WI38 (cell line): ENCODE data around the gene SEL1L3.

Experiments used
- H3K4me3 ChIP-seq: 2 replicates; pipeline ENCODE4 v1.5.1; 2011; ENCODE audit warnings: low read depth, mild to moderate bottlenecking, control low read depth, low read length
- TF ChIP-seq, protein P1 (sequence below): IDR thresholded peaks from 2 replicates; pipeline ENCODE4 v1.5.1; 2012; ENCODE audit warnings: low read depth, mild to moderate bottlenecking, control low read depth, low read length

The SEL1L3 gene

DNA sequence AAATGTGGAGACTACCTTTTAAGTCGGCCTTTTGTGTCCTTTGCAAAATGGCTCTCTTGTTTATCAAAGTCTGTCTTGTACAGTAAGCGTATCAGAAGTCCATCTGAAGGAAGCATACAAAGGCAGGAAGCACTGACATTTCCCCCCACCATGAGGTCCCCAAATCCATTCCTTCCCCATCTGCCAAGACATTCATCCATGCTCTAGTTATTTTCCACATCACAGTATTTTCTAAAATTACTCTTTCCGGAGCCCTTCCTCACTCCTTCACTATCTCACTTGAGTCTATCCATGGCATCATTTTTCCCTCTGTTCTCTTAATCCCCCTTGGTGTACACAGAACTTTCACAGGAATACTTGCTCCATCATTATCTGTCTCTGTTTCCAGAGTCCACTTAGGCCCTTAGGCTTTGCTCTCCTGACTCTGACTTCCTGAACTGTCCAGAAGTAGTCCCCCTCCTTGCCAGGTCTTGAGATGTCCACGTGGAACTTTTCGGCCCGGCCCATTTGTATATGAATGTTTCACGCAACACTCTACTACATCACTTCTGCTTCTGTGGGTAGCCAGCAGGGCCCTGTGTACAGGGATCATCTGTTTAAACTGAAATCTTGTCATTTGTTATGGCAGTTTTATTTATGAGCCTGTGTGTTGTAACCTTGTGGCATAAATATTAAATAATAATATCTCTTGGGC is 2.1 kb downstream of the SEL1L3 start:
- H3K4me3 ChIP-seq = no peak overlapping the region
- TF ChIP-seq, protein P1, sequence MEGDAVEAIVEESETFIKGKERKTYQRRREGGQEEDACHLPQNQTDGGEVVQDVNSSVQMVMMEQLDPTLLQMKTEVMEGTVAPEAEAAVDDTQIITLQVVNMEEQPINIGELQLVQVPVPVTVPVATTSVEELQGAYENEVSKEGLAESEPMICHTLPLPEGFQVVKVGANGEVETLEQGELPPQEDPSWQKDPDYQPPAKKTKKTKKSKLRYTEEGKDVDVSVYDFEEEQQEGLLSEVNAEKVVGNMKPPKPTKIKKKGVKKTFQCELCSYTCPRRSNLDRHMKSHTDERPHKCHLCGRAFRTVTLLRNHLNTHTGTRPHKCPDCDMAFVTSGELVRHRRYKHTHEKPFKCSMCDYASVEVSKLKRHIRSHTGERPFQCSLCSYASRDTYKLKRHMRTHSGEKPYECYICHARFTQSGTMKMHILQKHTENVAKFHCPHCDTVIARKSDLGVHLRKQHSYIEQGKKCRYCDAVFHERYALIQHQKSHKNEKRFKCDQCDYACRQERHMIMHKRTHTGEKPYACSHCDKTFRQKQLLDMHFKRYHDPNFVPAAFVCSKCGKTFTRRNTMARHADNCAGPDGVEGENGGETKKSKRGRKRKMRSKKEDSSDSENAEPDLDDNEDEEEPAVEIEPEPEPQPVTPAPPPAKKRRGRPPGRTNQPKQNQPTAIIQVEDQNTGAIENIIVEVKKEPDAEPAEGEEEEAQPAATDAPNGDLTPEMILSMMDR = no peak

DNA sequence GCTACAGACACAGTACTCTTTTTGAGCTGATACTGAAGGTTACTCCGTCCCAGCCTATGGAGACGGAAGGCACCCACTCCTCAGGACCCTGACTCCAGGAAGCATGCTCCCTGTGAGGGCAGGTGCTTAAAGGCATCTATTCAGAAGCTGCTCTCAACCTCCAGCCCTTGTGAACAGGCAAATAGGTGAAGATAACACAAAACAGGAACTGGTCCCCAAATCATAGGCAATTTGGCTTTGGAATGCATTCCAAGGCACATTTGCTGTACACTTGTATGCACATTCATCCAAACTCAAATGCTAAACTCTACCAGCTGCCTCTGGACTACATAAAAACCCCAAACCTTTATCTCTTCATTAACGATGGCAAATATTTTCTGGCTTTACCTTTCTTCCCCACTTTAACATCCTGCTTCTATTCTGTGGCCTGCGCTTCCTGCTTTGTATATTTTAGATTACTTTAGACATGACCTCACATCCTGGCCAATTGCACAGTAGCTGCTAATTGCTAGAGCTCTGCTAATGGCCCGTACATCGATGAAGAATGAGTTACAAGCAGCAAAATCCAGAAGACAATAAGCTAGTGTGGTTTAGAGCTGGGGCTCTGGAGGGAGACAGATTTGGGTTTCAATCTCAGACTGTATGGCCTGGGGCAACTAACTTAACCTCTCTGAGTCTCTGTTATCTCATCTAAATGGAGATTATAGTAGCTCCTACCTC is 3.2 kb downstream of the SEL1L3 start:
- TF ChIP-seq, protein P1 = no peak
- H3K4me3 ChIP-seq = no peak overlapping the region

DNA sequence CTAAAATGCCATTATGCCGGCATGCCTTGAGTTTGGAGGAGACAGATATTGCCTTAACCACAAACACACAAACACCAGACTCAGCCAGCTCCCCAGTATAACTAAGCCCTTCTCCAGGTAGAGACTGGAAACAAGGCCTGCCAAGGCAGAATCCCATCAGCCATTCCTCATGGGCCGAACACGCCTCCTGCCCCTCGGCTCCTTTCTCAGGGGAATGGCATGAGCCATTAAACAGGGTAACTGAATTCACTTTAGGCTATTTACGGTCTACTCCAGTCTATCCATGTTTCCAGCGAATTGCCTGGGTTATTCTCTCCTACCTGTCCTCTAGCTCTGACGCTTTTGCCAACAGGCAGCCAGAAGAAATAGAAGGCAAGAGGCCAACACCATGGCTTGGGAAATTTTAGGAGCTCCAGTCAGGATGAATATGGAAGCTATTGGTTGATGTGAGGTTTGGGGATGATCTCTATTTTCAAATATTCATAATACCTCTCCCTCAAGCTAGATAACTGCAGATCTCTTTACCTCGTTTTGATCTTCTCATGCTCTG is 4.9 kb downstream of the SEL1L3 start:
- TF ChIP-seq, protein P1 = no peak
- H3K4me3 ChIP-seq = no peak overlapping the region

DNA sequence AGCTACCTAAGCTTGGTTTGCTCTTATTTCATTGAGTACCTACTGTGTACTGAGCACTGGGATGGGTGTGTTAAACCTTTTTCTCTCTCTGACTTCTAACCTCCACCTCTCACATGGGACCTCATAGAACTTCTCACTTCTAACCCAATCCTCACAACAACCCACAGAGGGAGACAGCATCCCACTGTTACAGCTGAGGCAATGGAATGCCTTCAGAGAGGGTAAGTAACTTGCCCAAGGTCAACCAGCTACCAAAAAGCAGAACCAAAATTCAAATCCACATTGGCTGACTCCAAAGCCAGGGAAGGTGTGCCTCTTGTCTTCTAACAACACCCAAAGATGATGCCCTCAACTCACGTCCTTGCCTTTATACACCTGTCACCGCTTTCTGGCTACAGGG is 5.4 kb downstream of the SEL1L3 start:
- H3K4me3 ChIP-seq = no peak overlapping the region

DNA sequence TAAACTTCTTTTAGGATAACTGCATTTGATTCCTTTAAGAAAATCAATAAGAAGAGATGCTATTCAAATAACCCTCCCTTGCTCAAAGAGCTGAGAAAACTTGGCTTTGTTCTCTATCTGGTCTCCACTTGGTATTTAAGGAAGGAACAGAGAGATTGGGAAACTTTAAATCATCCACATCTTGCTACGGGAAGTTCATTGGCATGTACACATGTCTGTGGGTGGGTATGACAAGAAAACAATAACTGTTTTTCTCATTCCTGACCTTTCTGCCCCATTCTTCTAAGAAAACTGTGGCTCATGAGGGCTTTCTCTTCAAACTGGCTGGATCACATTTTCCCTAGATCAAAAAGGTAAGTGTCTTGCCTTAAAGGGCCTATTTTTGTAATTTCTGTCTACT is 6.0 kb downstream of the SEL1L3 start:
- TF ChIP-seq, protein P1 = no peak
- no peak overlapping the region for H3K4me3 ChIP-seq

More for the DNA sequence above, 5.4 kb downstream of the SEL1L3 start:
- TF ChIP-seq, protein P1 = no peak

DNA sequence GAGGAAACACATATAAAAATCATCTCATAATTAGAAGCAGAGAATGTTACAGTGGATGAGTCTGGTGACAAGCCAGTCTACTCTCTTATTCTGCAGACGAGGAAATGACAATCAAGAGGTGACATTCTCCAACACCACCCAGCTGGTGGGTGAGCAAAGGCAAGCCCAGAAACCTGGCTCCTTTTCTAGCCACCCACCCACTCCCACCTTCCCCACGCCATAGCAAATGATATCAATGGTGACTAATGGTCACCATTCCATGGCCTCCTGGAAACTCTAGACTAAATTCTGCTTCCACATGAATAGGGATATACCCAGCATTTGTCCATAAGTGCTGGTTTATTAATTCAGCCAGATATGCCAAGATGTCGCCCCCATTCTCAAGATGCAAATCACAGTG is 10.7 kb downstream of the SEL1L3 start:
- TF ChIP-seq, protein P1 = no peak
- H3K4me3 ChIP-seq = no peak overlapping the region

DNA sequence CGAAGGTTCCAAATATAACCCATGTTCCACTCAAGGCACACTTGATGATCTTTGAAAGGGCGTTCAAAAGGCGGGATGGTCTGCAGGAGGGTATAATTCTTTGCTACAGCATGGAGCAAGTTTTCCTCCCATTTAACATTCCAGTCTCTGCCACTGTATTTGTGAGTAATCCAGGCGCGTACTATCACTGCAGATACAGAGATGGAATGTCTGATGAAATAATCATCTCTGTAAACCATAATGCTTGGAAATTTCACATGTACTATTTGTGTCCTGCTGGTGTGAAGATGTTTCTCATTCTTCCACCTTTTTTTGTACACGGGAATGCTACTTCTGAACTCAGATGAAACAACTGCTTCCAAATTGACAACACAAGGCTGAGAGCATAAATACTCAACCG is 15.5 kb downstream of the SEL1L3 start:
- TF ChIP-seq, protein P1 = no peak
- no peak overlapping the region for H3K4me3 ChIP-seq
